ENCODE data around the gene PASK.

PASK gene

GRCh38 chr2:241179899-241180298 lies 30.6 kb upstream of the PASK start:
- DNase-seq = no peak

GRCh38 chr2:241178961-241179360 lies 29.7 kb upstream of the PASK start:
- no peak for DNase-seq

- no peak for DNase-seq
Observed at GRCh38 chr2:241177526-241178334, 28.5 kb upstream of the PASK start.

- no peak for DNase-seq
Observed at GRCh38 chr2:241173557-241173956, 24.3 kb upstream of the PASK start.

GRCh38 chr2:241168366-241168765 lies 19.1 kb upstream of the PASK start:
- DNase-seq = no peak

DNA sequence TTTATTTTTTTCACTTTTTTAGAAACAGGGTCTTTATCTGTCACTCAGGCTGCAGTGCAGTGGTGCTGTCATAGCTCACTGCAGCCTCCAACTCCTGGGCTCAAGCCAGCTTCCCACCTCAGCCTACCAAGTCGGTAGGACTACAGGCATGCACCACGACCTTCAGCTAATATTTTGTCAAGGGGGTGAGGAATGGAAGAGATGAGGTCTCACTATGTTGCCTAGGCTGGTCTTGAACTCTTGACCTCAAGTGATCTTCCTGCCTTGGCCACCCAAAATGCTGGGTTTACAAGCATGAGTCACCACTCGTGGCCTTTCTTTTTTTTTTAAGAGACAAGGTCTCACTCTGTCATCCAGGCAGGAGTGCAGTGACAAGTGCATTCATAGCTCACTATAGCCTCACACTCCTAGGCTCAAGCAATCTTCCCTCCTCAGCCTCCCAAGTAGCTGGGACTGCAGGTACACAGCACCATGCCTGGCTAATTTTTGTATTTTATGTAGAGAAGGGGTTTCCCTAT lies 14.4 kb upstream of the PASK start:
- no peak for DNase-seq

DNA sequence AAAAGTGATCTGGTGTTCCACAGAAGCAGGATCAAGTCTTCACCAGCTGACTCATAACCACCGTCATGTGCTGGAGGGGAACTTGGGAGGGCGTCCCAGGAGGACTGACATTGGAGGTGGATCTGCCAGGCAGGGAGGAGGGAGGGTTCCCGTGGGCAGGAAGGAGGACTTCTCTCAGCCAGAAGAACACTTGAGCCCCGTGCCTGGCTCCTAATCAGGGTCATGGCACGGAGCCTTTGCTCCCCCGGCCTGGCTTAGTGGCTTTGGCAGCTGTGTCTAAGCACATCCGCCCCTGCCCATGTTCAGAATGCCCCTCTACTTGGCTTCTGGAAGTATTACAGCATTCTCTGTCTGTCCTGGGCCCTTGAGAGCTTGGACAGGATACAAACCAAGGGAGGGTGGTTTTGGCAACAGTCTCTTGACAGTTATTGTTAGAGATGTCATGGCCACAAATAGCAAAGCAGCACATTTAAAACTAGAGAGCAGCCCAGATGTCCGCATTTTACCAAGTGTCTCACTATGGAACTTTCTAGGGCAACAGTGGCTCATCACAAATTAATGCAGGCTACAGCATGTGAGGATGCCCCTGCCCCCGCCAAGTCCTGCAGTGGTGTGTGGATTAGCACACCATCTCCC lies 12.5 kb upstream of the PASK start:
- DNase-seq = no peak

GRCh38 chr2:241160318-241160717 lies 11.0 kb upstream of the PASK start:
- DNase-seq = no peak

GRCh38 chr2:241159116-241159515 lies 9.8 kb upstream of the PASK start:
- DNase-seq = no peak

- no peak for DNase-seq
Observed at GRCh38 chr2:241158546-241158900, 9.3 kb upstream of the PASK start.

GRCh38 chr2:241157841-241158545 lies 8.7 kb upstream of the PASK start:
- DNase-seq = no peak

GRCh38 chr2:241156971-241157441 lies 7.7 kb upstream of the PASK start:
- peak in 1 of 2 experiments; percentile 11 for DNase-seq

DNA sequence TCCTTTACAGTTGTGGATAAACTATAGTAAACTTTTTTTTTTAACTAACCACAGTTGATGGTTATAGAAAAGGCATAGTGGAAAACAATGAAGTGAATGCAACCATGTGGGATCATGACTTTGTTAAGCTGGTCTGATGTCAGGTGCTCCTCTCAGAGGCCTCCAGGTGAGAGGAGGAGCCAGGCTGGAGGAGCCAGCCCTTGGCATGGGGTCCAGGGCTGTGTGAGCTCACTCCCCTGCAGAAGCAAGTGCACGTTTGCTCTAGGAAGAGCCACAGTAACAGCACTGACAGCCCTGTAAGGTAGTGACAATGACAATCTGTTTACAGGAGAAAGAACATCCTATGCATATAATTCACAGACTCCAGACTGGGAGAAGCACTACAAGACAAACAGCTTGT lies 6.7 kb upstream of the PASK start:
- no peak for DNase-seq

GRCh38 chr2:241154915-241155314 lies 5.6 kb upstream of the PASK start:
- DNase-seq = no peak

DNA sequence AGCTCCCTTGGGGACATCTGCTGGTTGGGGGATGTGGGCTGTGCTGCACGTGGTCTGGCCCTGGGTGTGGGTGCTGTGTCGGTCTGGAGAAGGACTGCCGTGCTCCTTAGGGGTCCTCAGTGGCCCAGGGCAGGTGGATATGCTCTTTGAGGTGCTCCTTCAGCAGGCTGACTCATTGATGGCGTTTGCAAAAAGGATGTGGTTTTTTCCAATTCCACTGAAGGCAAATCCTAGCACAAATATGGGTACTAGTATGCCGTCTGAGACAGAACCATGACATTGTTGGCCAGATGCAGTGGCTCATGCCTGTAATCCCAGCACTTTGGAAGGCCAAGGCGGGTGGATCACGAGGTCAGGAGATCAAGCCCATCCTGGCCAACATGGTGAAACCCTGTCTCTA lies 4.3 kb upstream of the PASK start:
- DNase-seq = no peak

DNA sequence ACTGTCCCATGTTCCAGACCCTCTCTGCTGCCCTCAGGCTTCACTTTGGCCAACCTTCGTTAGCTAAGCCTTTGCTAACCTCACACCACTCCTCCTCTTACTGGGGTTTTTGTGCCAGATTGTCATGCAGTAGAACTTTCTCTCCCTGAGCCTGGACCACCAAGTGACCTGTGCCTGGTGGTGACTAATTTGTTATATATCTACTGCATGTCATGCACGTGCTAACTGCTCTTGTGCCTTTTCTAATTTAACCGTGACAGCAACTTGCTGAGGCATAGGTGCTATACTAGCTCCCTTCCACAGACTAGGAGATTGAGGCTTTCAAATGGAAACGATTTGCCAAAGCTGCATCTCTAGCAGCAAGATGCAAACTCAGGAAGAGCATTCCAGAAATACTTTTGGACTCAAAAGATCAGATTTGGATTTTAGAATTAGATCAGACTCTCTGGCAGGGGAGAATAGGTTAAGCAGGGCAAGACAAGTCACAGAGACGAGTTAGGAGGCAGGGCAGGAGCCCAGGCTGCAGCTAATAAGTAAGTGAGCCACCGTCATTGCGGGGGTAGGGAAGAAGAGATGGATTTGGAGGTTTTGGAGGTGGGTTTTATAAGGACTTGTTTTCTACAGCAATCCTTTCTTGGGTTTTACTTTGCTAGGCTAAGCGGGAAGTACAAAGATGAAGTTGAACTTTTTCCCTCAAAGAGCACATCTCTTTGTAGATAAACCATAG lies 2.8 kb upstream of the PASK start:
- DNase-seq = no peak

DNA sequence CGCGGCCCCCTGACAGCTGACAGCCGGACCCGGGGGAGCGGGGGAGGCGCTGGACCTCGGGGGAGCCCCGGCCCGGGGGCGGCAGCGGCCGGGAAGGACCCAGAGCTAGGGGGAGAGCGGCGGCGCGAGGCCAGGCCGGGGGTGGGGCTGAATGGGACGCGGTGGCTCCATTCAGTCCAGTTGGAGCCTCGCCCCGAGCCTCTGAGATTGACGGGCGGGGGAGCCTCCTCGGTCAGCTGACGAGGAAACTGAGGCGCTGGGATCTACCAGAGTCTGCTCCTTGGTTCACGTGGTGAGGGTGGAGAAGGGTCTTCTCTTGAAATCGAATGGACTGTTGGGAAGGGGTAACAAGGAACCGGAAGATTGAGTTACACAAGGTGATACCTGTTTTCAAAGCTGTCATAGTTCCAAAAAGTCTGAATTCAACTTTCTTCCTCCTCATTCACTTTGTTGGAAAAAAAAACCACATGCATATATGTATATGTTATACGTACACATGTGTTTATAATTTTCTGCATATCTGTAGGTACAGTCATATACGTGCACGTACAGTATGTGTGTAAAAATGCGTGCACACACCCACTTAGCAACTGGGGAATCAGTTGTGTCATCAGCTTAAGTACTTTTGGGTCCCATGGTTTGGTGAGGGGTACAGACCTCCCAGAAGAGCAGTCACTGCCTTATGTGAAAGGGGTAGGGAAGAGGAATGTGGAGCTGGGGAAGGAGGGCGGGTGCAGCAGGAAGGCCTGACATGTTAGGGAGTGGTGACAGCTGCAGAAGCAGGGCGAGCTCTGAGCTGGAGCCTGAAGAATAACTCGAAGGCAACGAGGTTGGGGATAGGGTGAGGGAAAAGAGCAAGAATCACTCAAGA lies 1.6 kb upstream of the PASK start:
- no peak for DNase-seq

DNA sequence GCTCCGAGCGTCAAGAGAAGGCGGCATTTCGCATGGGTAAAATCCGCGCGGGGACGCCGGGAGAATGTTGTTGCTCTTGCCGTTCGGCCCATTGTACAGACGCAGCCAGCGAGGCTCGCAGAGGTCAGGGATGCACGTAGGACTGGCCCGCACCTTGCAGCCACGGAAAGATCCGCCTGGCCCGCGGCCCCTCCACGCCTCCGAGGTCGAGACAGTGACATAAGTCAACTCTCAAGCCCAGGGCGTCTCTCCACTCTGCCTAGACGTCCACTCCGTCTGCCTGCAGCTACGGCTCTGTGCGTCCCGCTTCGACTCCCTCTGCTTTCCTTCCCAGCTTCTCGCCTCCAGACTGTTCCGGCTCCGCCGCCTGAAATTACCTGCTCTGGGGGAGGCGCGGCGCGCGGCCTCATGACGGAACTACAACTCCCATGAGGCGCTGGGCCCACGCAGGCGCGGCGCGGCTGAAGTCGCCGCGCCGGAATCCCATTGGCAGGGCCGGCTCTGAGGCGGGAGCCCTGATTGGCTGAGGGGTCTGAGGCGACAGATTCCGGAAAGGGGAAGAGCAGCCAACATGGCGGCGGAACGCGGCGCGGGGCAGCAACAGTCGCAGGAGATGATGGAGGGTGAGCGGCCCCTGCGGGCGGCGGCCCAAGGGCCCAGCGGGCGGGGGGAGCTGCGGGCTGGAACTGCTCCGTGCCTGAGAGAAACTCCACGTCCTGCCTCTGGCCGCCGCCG lies 820 bp upstream of the PASK start, which contains the start of gene PPP1R7:
Gene PPP1R7, plus strand, starts transcription at position 543 of the 735 bp plus-strand sequence. Its CDS starts 29 bp downstream, at position 572.
- peak; percentile 43 to 83 for DNase-seq

- DNase-seq = no peak
Observed at GRCh38 chr2:241149675-241149924, 328 bp upstream of the PASK start.

DNA sequence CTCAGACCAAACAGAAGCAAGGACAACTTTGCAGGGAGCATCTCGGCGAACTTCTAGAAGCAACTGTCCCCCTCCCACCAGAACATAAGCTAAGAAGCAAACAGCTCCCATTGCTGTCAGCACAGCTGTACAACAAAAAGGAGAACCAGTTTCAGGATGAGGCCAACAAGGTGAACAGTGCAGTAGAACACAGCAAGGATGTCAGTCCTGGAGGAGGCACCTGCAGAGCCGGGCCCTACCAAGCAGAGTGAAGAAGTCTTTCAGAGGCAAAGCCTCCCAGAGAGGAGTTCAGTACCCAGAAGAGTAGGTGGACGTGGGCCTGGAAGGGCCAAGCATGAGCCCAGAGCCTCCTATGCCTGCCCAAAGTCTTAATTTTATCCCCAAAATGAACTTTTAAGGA lies 1.0 kb downstream of the PASK start:
- DNase-seq = no peak

DNA sequence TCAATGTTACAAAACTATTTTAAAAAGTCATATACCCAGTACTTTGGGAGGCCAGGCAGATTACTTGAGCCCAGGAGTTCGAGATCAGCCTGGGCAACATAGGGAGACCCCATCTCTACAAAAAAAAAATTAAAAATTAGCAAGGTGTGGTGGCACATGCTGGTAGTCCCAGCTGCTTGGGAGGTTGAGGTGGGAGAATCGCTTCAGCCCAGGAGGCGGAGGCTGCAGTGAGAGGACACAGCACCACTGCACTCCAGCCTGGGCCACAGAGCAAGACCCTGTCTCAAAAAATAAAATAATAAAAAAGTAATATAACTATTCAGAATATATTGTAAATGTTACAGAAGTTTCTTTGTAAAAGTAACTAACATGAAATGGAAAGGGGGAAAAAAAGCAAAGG lies 1.9 kb downstream of the PASK start:
- DNase-seq = no peak

All from cerebellar nuclear complex (tissue), 1 donor.